GM08714 (cell line): ENCODE results near the gene GSDME.
A peak's percentile ranks its signal among the peaks of the same experiment; 100 is the strongest.

Experiments
- H3K4me3 ChIP-seq: fragments of 200-500 bp; sonication (Bioruptor generic); 2 replicates; pipeline ENCODE4 v1.5.1; 2014; ENCODE audit warnings: mild to moderate bottlenecking, low read length, inconsistent platforms
- ZNF274 ChIP-seq: IDR thresholded peaks from 2 replicates; pipeline ENCODE4 v1.6.1; 2012; ENCODE audit warnings: mild to moderate bottlenecking, low read depth, low read length

The GSDME gene

DNA sequence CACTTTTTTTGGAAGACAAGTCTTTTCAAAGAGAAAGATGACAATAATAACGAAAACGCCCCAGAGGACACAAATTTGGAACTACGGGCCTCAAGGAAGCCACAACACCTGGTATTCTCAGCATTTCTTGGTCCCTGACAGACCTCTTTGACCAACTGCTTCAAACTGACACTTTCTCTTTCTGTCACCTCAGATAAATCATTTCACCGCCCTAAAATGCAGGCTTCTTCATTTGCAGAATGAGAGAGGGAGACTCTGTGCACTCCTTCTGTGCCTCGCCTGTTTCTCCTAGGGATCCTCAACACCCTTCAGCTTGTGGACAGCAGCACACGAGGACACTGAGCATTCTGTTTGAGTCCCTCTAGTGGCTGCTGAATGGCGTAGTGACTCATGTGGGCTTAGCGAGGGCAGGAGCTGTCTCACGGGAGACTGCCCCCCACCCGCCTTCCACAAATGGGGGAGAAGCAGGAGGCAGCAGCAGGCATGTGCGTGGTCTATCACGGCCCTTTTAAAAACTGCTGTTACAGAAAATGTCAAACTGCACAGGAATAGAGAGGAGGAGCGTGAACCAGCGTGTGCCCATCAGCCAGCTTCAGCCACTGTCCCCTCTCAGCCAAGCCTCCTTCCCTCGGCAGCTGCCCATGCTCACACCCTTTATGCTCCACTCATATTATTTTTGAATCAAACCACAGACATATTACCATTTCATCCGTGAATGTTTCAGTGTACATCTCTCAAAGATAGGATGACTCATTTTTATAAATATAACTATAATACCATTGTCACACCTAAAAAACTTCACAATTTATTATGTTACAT lies 41.4 kb downstream of the GSDME start:
- TF ChIP-seq ZNF274: no peak
- peak overlapping the region; percentile 15; the same call in 1 of the 2 replicates for H3K4me3 ChIP-seq

DNA sequence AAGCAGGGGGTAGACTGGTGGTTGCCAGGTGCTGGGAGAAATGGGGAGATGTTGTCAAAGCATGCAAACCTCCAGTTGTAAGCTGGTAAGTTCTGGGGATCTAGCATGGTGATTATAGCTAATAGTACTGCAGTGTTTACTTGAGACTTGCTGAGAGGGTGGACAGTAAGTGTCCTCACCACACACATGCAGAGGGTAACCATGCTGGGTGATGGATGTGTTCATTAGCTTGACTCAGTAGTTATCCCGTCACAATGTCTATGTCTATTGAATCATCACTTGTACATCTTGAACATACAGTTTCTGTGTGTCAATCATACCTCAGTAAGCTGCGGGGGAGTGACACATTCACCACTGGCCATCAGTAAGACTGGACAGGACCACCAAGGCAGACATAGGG lies 42.1 kb downstream of the GSDME start:
- TF ChIP-seq ZNF274: no peak
- peak overlapping the region; percentile 18; the same call in 1 of the 2 replicates for H3K4me3 ChIP-seq

DNA sequence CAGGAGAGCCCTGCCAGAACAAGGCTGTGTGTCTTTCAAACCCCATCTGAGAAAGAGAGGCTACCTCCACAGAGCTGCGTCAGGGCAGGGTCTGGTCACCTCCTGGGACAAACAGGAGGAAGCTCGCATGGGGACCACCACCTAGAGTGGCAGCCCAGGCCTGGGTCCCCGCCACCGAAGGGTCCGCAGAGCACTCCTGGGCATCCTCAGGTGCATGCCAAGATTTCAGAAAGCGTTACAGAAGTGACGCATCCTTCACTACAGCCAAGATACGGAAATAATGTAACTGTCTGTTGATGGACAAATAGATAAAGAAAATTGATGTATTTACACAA lies 42.6 kb downstream of the GSDME start:
- no peak overlapping the region for H3K4me3 ChIP-seq
- TF ChIP-seq ZNF274: no peak

DNA sequence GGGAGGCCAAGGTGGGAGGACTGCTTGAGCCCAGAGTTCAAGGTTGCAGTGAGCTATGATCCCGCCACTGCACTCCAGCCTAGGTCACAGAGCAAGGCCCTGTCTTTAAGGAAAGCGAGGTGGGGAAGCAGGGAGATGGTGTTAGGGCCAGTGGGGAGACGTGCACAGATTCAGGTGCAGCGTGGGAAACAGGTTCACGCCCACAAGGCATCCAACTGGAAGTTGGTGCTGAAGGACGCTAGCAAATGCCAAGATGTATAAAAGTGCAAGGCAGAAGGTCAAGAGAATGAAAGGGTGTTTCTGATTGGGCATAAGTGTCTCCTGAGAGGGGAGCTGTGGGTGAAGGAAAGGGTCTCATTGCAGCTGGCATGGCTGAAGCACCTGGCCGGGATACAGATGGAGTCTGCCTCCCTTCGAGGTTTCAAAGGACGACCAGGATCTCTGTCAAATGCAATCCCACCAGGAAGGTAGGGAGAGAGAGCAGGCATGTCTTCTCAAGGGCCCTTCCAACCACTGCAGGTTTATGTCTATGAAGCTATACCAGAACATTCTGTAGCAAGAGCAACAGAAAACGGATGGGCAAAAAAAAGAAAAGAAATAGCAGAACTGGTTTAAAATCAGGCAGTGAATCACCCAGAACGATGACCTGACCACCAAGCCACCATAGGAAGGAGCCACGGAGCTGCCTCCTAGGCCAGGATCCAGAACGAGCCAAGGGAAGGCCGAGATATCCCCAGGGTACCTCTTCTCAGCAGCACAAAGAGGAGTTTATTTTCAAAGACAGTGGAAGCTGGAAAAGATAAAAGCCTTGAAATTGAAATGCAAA lies 43.2 kb downstream of the GSDME start:
- TF ChIP-seq ZNF274: no peak
- no peak overlapping the region for H3K4me3 ChIP-seq

DNA sequence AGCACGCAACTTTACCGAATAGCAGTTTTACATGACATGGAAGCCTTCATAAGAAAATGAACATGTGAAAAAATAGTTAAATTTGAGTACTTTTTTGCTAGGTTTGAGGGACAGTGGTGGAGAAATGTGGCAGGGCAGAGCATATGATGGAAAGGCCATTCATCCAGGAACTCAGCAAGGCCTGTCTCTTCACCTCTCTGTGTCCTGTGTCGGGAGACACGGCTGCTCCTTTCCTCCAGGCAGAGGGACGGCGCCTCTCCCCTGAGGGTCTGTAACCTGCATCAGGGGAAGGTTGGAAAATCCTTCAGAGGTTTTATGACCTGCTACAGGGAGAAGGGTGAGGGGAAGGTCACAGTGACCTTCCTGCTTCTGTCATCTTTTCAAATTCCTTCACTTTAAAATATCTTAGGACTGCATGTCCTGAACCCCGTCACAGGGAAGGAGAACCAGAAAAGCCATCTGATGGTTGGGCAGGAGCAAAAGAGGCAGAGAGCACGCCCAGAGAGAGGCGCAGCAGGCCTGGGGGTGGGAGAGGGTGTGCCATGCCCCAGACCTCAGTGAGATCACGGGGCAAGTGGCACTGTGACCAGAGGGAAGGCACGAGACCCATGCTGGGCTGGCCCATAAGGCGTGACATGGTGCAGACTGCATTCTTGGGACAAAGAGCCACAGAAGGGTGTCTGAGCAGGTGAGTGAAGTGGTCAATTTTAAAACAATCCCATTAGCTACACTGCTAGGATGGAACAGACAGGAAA lies 44.0 kb downstream of the GSDME start:
- no peak for TF ChIP-seq ZNF274

DNA sequence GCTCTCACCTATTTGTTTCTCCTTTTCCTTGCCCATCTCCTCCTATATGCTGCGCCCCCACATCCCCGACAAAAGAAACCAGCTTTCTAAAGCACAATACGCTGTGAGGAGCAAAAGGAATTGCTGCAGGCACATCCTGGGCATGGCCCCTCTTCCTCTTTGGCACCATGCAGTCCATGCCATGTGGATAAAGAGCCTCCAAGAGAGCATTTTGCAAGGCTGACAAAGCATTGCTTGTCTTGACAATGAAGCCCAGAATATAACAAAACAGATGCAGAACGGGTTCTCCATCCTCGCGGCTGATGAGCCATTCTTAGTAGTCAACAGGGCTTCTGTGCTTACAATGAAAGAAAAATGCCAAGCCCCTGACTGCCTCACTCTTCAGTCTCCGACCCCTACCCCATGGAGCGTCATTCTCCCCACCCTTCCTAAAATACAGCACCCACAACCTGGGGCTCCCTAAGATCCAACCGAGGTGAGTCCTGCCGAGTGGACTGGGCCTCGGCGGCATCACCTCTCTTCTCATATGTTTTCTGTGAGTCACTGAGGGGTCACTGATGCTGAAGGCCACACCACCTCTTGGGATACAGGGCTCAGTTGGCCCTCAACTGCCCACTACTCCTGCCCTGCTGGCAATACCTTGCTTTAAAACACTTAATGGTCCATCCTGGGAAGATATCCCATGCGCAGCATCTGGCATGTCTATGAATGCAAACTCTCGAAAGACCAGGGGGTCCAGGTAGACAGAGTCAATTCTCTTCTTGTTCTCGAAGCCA lies 47.5 kb downstream of the GSDME start:
- no peak for TF ChIP-seq ZNF274
- H3K4me3 ChIP-seq: no peak overlapping the region

More for the DNA sequence above, 44.0 kb downstream of the GSDME start:
- no peak overlapping the region for H3K4me3 ChIP-seq

DNA sequence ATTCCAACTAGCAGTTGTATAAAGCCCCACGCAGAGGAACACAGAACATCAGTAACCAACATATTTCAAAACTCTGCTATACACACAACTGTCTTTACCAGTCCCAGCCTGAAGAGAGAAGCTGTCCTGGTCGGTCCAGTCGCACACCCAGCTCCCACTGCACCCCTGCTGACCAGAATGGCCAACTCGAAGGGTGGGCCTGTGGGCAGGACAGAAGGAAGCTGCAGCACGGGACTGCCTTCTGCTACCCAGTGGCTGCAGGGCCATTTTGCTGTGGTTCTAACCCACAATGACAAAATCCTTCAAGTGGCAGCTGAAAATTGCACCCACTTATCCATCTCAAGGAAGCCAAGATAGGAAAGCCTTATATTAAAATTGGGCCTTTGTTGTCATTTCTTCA lies 48.2 kb downstream of the GSDME start:
- TF ChIP-seq ZNF274: no peak
- H3K4me3 ChIP-seq: no peak overlapping the region

DNA sequence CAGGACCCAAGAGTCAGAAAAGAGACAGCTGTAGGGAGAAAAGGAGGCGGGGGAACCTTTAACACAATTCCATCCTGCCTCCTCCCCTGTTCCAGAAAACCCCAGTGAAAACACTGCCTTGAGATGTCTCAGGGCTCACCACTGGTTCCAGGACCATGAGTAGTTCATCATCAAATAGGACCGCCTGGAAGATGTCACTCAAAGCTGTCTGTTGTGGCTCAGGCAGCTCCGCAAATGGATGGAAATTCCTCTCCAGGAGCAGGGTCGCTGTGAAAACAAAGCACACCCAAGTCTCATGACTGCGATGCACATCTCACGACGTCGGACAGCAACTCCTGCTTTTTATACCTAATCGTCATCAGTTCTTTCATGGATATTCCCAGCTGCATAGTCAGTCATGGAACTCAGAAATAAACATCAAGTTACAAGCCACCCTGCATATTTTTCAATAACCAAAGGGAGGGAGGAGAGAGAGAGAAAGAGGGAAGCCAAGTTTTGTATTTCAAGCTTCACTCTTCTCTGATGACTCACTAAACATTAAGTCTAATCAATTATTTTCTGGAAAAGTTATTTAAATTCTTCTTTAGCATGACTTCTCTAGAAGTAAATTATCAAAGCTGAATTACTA lies 49.2 kb downstream of the GSDME start:
- TF ChIP-seq ZNF274: no peak
- no peak overlapping the region for H3K4me3 ChIP-seq

DNA sequence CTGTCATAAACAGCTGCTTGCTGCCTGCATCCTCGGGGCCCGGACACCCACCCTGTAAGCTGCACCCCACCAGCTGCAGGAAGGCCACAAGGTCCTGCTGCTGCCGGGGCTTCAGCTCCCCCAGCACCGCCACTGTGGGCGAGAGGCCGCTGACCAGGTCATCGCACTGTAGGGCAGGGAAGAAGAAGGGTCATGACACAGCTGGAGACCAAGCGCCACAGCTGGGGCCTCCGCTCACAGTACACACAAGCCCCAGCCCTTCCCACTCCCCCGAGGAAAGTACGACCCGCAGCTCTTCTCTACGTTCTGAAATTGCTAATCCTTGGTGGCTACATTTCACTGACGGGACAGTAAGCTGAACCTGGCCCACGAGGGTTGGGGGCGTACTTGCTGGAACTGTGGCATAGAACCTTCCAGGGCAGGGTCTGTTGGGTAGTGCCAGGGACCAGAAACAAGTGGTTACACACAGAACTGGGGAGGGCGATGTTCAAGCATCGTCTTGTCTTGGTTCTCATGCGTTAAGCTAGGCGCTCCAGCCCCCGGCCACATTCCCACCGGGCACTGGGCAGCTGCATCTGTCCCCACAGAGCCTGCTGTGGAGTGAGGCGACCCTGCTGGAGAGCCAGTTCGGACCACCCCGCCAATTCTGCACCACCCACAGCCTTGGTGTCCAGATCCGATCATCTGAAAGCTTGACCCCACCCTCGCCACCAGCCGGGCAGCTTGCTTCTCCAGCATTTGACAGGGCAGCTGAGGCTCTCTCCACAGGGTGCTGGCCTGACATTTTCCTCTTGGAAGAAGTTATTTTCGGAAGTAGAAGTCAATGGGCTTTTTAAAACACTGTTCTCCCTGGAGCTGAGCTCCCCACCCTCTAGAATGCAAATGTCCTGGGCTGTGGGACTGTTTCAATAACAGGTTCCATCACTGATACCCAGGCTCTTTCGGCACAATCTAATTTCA lies 50.8 kb downstream of the GSDME start:
- H3K4me3 ChIP-seq: no peak overlapping the region
- TF ChIP-seq ZNF274: no peak

DNA sequence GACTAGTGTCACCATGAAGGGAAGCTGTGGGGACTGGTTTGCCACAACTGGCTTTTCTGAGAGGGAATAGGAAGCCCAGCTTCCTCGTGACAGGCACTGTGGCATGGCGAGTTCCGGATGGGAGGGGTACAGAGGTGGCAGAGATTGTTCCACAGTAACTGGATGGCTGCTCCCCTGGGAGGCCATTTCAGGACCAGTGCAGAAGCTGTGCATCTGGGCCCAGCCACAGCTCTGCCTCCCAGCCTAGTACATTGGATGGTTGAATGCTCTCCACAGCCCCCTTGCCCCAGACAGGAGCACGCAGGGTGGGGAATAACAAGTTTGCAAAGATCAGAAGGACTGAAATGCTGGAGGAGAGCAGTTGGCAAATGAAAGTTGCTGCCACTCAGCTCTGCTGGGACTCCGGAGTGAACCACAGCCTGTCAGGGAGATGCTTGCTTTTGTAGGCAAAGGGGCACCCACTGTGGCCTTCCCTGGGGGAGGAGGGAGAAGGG lies 51.8 kb downstream of the GSDME start:
- H3K4me3 ChIP-seq: no peak overlapping the region
- TF ChIP-seq ZNF274: no peak

DNA sequence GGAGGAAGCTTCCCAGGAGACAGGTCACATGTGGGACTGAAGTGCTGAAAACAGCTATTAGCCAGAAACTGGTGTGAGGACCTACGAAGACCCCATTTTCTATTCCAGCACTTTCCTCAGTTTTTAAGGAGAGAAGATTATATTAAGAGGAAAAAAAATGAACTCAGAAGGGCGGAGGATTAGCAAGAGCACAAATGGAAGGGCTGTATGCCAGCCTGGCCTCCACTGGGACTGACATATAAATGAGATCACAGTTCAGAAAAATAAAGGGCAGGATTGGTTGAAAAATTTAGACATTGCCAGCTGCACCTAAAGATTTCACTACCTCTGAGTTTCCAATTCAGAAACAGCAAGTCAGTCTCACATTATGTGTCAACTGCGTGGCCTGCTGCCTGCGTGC lies 53.0 kb downstream of the GSDME start:
- TF ChIP-seq ZNF274: no peak
- no peak overlapping the region for H3K4me3 ChIP-seq

DNA sequence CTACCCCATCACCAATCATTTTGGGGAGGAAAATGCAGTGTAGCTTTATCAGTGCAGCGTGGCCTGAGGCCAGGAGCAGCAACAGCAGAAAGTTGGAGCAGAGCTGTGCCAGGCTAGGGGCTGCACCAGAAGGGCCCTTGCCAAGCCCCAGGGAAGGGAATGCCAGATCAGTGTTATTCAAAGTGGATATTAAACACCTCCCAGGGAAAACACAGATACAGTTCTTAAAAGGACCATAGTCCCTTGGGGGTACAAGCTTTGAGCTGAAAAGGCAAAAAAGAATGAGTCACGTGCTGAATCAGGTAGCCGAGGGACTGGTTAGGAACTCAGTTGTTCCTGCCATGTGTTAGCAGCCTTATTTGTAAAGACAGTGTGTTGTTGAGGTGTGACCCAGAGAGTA lies 54.0 kb downstream of the GSDME start:
- H3K4me3 ChIP-seq: no peak overlapping the region
- TF ChIP-seq ZNF274: no peak
